Adrenal gland (tissue), 5 donors: ENCODE data around the gene GIMAP1.

ENCODE experiments used
- CTCF ChIP-seq, 6 experiments: fragments of 450-650 bp in 4 of 6; fragments of 200-600 bp in 2 of 6; sonication (generic) in 1 of 6; IDR thresholded peaks; 1 replicate in 5 of 6; 2 replicates in 1 of 6; pipeline versions ENCODE4 v1.5.1 to v1.8.0; 2016 to 2021; ENCODE audit warnings: antibody characterized with exemption in 6 of 6, mild to moderate bottlenecking in 2 of 6, moderate library complexity in 1 of 6
- POLR2A ChIP-seq, 2 donors: fragments of 450-650 bp; IDR thresholded peaks; one replicate each; pipeline ENCODE4 v1.6.1; 2017; ENCODE audit warnings: antibody characterized with exemption in 2 of 2, mild to moderate bottlenecking in 2 of 2, moderate library complexity in 1 of 2
- donor health status: DM: no; HTN: no; CAD: no.

GRCh38 chr7:150755473-150756099 lies 39.2 kb downstream of the GIMAP1 start:
- TF ChIP-seq CTCF (IDR thresholded peaks at IDR 0.05) (no peak), POLR2A (IDR thresholded peaks at IDR 0.05) (no peak)
